ENCODE results near the gene HLA-B.

GRCh38 chr6:31356216-31356945 is 598 bp downstream of the HLA-B start:
- TF ChIP-seq POLR2A (IDR thresholded peaks at IDR 0.05; ENCODE audit: low read depth, low read length) (0 out of 2 replicates have a peak, but pooled peaks have one; percentile 3), POLR2AphosphoS5 (IDR thresholded peaks at IDR 0.05; ENCODE audit: low read depth, low read length) (no peak)
